Embryonic facial prominence (tissue), 1 donor: ENCODE data around the gene HACE1.

Source experiments
- DNase-seq: peaks from one replicate; pipeline ENCODE4 v3.0.0-alpha.2; 2016; ENCODE audit errors: extremely low spot score

Gene HACE1

GRCh38 chr6:104688283-104688969 lies 171.3 kb downstream of the HACE1 start:
- no peak for DNase-seq

GRCh38 chr6:104686550-104687175 lies 173.1 kb downstream of the HACE1 start:
- DNase-seq: no peak

- no peak for DNase-seq
These were observed 173.7 kb downstream of the HACE1 start for GRCh38 chr6:104685871-104686549.

DNA sequence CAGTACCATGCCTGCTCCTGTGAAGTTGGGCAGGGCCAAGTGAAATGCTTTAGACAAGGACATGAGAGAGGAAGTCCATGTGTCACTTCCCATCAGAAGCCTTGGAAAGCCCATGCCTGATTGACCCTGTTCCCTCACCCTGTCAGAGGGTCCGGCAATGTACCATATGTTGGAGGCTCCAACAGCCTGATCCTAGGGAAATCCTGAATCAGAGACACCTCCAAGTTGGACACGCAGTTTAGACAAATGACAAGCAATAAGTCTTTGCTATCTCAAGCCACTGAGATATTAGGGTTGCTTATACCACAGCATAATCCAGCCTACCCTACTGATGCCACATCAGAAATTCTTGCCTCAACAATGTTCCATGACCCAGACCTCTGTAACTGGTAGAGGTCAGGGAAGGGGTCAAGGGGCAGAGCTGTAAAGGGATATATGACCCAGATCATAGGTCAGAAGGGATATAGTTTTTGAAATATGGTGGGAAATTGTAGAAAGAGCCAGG lies 174.8 kb downstream of the HACE1 start:
- DNase-seq: no peak

GRCh38 chr6:104683809-104684208 lies 175.9 kb downstream of the HACE1 start:
- no peak for DNase-seq

DNA sequence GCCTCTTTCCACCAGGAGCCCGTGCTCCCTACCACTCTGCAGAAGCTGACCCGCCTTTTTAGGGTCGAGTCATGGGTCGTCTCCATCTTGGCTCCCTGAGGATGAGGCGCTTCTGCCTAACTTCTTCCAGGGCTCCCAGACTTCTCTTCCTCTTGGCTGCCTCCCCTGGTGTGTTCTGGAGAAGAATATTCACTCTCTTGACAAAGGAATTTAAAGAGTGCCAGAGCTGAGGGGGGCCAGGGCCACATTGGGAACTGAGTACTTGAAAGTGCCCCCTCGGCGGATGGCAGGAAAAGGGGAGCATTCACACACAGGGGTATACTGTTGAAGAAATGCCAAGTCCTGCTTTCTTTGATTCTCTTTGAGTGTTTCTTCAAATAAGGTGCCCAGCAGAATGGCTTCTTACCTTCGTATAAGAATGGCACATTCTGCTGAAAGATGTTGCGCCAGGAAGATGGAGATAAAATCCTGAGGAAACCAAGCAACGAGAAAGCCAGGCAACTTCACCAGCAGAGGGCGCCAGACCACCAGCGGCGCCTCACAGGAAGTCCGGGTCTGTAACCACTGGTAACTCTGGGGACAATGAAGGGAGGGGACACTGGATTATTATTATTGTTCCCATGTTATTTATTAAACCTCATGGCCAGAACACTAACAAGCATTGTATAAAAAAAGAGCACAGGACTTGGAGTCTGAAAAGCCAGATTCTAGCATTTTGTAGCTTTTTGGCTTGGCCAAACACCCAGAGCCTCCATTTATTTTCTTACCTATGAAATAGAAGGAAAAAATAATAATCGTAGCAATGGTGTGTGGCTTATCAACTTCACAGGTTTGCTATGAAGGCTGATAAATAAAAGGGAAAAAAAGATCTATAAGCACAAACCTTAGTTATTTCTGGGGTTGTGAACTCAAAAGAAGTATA lies 176.7 kb downstream of the HACE1 start:
- DNase-seq: no peak

DNA sequence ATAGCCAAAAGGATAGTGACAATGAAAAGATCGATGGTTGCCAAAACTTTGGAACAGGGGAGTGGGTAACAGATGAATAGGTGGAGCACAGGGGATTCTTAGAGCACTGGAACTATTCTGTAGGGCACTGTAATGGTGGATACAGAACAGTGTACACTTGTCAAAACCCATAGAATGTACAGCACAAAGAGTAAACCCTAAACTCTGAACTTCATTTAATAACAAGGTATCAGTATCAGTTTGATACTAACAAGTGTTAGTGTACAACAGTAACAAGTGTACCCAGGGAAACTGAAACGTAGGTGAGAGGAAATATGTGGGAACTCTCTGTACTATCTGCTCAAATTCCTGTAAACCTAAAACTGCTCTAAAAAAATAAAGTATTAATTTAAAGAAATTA lies 179.2 kb downstream of the HACE1 start:
- no peak for DNase-seq

DNA sequence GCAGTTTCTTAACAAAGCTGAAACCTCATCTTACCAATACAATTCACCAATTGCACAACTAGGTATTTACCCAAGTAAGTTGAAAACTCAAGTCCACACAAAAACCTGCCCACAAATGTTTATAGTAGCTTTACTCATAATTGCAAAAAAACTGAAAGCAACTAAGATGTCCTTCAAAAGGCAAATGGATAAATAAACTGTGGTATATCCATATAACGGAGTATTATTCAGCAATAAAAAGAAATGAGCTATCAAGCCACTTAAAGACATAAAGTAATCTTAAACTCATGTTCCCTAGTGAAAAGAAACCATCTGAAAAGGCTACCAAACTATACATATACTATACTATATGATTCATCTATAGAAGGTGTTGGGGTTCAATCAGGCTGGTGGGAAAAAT lies 179.7 kb downstream of the HACE1 start:
- no peak for DNase-seq
